Aorta (tissue), 5 donors: ENCODE data around the gene COPS8. TPM values are rescaled to one million over a fixed set of nuclear protein-coding genes. Genes with fewer than 3 reads are reported as not detected.

Experiments used
- ATAC-seq: fragments of 200-7000 bp; cut with Tn5 transposase; one replicate; pipeline ENCODE4 v1.9.1; 2022; ENCODE audit warnings: moderate library complexity; ENCODE audit not compliant: low FRiP score
- DNase-seq, 2 donors: peaks; one replicate each; pipeline ENCODE4 v3.0.0-alpha.2; 2020
- H3K27ac ChIP-seq, 2 donors: one replicate each; pipeline ENCODE4 v1.5.1; 2013; ENCODE audit warnings: low read length in 2 of 2, mild to moderate bottlenecking in 2 of 2, moderate library complexity in 2 of 2, control low read depth in 1 of 2, inconsistent platforms in 1 of 2, low read depth in 1 of 2
- H3K27me3 ChIP-seq, 2 donors: one replicate each; pipeline ENCODE4 v1.6.1; 2013; ENCODE audit warnings: control low read depth in 1 of 2, low read length in 1 of 2, mild to moderate bottlenecking in 1 of 2, moderate library complexity in 1 of 2; ENCODE audit not compliant: insufficient read depth in 2 of 2, control insufficient read depth in 1 of 2
- H3K36me3 ChIP-seq, 2 donors: one replicate each; pipeline ENCODE4 v1.6.1; 2013; ENCODE audit warnings: control low read depth in 1 of 2, low read length in 1 of 2, mild to moderate bottlenecking in 1 of 2; ENCODE audit not compliant: insufficient read depth in 2 of 2, control insufficient read depth in 1 of 2
- H3K4me1 ChIP-seq, 2 donors: one replicate each; pipeline ENCODE4 v1.6.1; 2013; ENCODE audit warnings: low read length in 2 of 2, control low read depth in 1 of 2, mild to moderate bottlenecking in 1 of 2, moderate library complexity in 1 of 2; ENCODE audit not compliant: insufficient read depth in 2 of 2, control insufficient read depth in 1 of 2
- H3K4me3 ChIP-seq, 2 donors: one replicate each; pipeline ENCODE4 v1.5.1; 2013; ENCODE audit warnings: low read length in 2 of 2, control low read depth in 1 of 2, mild to moderate bottlenecking in 1 of 2
- H3K9me3 ChIP-seq: one replicate; pipeline ENCODE4 v1.6.1; 2013; ENCODE audit warnings: mild to moderate bottlenecking, low read length; ENCODE audit not compliant: control insufficient read depth
- WGBS, 2 donors: extraction: QIAGEN DNeasy Blood & Tissue Kit; methylation state at CpG; one replicate each; pipeline ENCODE4 v1.1.7; 2013; 5-methylcytosine and 5-hydroxymethylcytosine counted together
- intact Hi-C, 2 donors: fragments of 100-400 bp; cut with DNase I; formaldehyde crosslinking; loops; one replicate each; pipeline versions ENCODE4 v1.14.2 to v1.15.0; 2022
- polyA plus RNA-seq, 2 donors: library from polyadenylated mRNA; stranded (reverse); fragments of 200-250 nt; gene quantifications; one replicate each; pipeline ENCODE4 v1.2.3, GENCODE V29; 2013
- total RNA-seq, 2 donors: library from RNA; stranded (reverse); fragmentation: NEBNext Ultra II Directional; extraction: Animal tissue kit (Norgen Biotek cat#: 25700); gene quantifications; one replicate each; pipeline ENCODE4 v1.2.1, GENCODE V29; 2021
- donor health status: healthy with polysubstance abuse.
- donor health status: Bipolar disorder and iron deficiency.
- donor health status: DM: no; HTN: no; CAD: no.
- donor health status: DM: no; HTN: no; CAD: no.
- donor health status: DM: yes; HTN: yes; CAD: no.

The COPS8 gene
- total and polyA plus RNA-seq, 4 donors: 42.8 to 60.3 (median 45.0) TPM

- intact Hi-C loops: loop anchor here in 1 of 2 donors (2.0 to 10.0 kb wide), 2 partner anchors 353 to 451 kb away; no protein-coding TSS in a partner anchor
- DNase-seq: peak; percentile 79 to 90
Measured at GRCh38 chr2:237122214-237122666, 36.6 kb downstream of the COPS8 start.

DNA sequence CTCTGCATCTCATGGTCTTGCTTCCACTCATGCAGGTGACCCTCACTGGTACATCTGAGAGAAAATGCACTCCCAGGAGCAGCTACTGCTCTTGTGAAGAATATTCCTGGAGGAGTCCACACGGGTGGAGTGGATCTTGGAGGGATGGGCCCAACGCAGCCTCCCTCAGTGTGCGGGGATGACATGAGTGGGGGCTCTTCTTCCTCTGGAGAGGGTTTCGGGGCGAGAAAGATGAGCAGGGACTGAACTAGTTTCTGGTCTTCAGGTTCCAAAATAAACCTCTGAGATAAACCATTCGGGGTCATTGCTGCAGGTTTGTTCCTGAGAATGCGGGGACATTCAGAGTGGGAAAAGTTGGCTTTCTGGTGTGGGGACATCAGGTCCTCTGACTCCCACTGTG is 39.1 kb downstream of the COPS8 start:
- no peaks in the 10 kb centered on the region for H3K4me1 ChIP-seq
- ATAC-seq (no peak), DNase-seq (no peak)
- WGBS, 2 donors: 94 to 97% methylated on average over 7 of the region's 7 CpGs
- no peak overlapping the region for H3K27ac ChIP-seq
- no peaks in the 10 kb centered on the region for H3K9me3 ChIP-seq
- H3K4me3 ChIP-seq: no peak overlapping the region
- intact Hi-C loops: loop anchor here in 1 of 2 donors (5.0 to 10.0 kb wide), 2 partner anchors 132 to 350 kb away; no protein-coding TSS in a partner anchor
- no peaks in the 10 kb centered on the region for H3K36me3 ChIP-seq
- H3K27me3 ChIP-seq: no peaks in the 10 kb centered on the region

More at GRCh38 chr2:237122214-237122666, 36.6 kb downstream of the COPS8 start:
- Histone ChIP-seq H3K9me3 (no peaks in the 10 kb centered on the region), H3K27ac (no peak overlapping the region), H3K36me3 (no peaks in the 10 kb centered on the region), H3K4me3 (no peak overlapping the region), H3K4me1 (no peaks in the 10 kb centered on the region), H3K27me3 (no peaks in the 10 kb centered on the region)
- 49 to 57% methylated on average over 8 of the region's 8 CpGs for WGBS, 2 donors
- ATAC-seq: peak; percentile 67

DNA sequence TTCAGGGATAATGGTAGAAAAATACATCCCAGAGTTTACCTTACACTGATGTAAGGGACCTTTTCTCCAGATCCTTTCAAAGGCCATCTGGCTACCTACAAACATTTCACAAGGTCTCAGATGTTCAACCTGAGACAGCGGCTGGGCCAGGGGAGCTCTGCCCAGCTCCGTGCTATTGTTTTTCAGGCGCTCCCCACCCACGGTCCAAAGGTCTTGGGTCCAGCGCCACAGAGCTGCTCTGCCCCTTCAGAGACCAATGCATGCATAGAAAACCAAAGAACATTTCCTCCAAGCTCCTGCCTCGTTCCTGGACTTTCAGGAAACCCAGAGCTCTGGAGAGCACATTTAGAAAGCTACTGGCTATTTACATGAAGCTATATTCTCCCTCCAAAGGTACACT is 40.3 kb downstream of the COPS8 start:
- no peaks in the 10 kb centered on the region for H3K9me3 ChIP-seq
- no peak overlapping the region for H3K4me3 ChIP-seq
- H3K27ac ChIP-seq: no peak overlapping the region
- H3K4me1 ChIP-seq: no peaks in the 10 kb centered on the region
- DNase-seq: no peak
- WGBS, 2 donors: 90 to 93% methylated on average over 6 of the region's 6 CpGs
- ATAC-seq: no peak
- H3K36me3 ChIP-seq: no peaks in the 10 kb centered on the region
- intact Hi-C loops: loop anchor here in 1 of 2 donors (5.0 to 10.0 kb wide), 2 partner anchors 131 to 349 kb away; no protein-coding TSS in a partner anchor
- H3K27me3 ChIP-seq: no peaks in the 10 kb centered on the region

GRCh38 chr2:237126519-237127174 is 41.0 kb downstream of the COPS8 start:
- 82 to 86% methylated on average over 13 of the region's 13 CpGs for WGBS, 2 donors
- Histone ChIP-seq H3K9me3 (no peaks in the 10 kb centered on the region), H3K27ac (no peak overlapping the region), H3K4me1 (no peaks in the 10 kb centered on the region), H3K4me3 (no peak overlapping the region), H3K36me3 (no peaks in the 10 kb centered on the region), H3K27me3 (no peaks in the 10 kb centered on the region)
- intact Hi-C loops: loop anchor here in 1 of 2 donors (5.0 to 10.0 kb wide), 2 partner anchors 131 to 348 kb away; no protein-coding TSS in a partner anchor
- ATAC-seq (no peak), DNase-seq (no peak)

DNA sequence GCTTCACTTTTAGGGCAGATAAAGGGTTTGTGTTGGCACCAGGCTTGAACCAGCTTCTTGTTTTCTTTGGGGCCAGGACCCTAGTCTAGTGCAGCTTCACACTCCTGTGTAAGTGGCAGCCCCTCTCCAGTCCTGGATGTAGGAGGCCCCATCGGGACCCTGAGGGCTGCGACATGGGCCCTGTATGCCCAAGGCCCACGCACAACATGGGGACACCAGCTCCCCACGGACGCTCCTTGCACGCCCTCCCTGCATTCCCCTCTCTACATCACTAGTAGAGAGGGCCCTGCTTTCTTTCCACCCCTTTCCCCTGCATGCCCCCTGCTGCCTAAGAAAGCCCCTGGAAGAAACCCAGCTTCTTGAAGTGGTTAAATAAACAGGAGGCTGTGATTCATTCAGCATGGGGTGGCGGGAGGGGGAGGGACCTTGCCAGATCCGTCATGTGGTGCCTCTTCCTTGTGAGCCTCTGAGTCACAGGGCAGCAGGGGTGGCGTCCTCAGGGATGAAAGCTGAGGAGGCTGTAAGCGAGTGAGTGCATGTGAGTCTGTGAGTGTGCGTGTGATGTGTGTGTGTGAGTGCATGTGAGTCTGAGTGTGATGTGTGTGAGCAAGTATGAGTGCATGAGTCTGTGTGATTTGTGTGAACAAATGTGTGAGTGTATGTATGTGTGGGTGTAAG is 42.5 kb downstream of the COPS8 start:
- H3K27ac ChIP-seq: no peak overlapping the region
- peak; percentile 92 for ATAC-seq
- WGBS, 2 donors: 16 to 19% methylated on average over 11 of the region's 11 CpGs
- no peaks in the 10 kb centered on the region for H3K27me3 ChIP-seq
- H3K4me3 ChIP-seq: no peak overlapping the region
- intact Hi-C loops: loop anchor here in 1 of 2 donors (5.0 to 10.0 kb wide), 2 partner anchors 129 to 347 kb away; no protein-coding TSS in a partner anchor
- no peaks in the 10 kb centered on the region for H3K9me3 ChIP-seq
- H3K36me3 ChIP-seq: no peaks in the 10 kb centered on the region
- DNase-seq: peak; percentile 97
- H3K4me1 ChIP-seq: no peaks in the 10 kb centered on the region

DNA sequence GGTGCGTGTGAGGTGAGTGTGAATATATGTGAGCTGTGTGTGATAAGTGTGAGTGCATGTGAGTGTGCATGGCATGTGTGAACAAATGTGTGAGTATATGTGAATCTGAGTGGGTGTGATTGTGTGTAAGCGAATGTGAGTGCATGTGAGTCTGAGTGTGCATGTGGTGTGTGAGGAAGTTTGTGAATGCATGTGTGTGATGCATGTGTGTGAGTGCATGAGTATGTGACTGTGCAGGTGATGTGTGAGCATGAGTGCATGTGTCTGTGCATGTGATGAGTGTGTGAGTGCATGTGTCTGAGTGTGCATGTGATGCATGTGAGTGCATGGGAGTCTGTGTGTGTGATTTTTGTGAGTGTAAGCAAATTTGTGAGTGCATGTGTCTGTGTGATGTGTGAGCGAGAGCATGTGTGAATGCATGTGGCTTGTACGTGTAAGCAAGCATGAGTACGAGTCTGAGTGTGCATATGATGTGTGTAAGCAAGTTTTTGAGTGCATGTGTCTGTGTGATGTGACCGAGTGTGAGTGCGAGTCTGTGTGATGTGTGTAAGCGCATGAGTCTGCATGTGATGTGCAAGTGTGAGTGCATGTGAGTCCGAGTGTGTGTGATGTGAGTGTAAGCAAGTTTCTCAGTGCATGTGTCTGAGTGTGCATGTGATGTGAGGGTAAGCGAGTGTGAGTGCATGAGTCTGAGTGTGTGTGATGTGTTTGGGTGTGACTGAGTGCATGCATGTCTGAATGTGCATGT is 43.3 kb downstream of the COPS8 start:
- Histone ChIP-seq H3K27ac (no peak overlapping the region), H3K27me3 (no peaks in the 10 kb centered on the region), H3K4me1 (no peaks in the 10 kb centered on the region), H3K4me3 (no peak overlapping the region), H3K9me3 (no peaks in the 10 kb centered on the region), H3K36me3 (no peaks in the 10 kb centered on the region)
- no peak for ATAC-seq
- intact Hi-C loops: loop anchor here in 1 of 2 donors (5.0 to 10.0 kb wide), 2 partner anchors 128 to 346 kb away; no protein-coding TSS in a partner anchor
- DNase-seq: no peak
- WGBS, 2 donors: 95 to 97% methylated on average over 10 of the region's 10 CpGs

DNA sequence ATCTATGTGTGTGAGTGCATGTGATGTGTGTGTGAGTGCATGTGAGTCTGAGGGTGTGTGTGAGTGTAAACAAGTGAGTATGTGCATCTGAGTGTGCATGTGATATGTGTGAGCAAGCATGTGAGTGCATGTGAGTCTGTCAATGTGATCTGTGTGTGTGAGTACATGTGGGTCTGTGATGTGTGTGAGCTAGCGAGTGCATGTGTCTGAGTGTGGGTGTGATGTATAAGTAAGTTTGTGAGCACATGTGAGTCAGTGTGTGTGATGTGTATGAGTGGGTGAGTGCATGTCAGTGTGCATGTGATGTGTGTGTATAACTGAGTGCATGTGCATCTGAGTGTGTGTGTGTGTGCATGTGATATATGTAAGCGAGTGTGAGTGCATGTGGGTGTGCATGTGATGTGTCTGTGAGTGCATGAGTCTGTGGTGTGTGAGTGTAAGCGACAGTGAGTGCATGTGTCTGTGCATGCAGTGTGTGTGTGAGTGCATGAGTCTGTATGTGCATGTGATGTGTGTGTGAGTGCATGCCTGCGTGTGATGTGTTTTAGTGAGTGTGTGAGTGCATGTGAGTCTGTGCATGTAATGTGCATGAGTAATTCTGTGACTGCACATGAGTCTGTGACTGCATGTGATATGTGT is 44.1 kb downstream of the COPS8 start:
- 97 to 99% methylated on average over 4 of the region's 4 CpGs for WGBS, 2 donors
- H3K36me3 ChIP-seq: no peaks in the 10 kb centered on the region
- no peak for DNase-seq
- no peak for ATAC-seq
- no peak overlapping the region for H3K4me3 ChIP-seq
- H3K9me3 ChIP-seq: no peaks in the 10 kb centered on the region
- no peak overlapping the region for H3K27ac ChIP-seq
- intact Hi-C loops: loop anchor here in 1 of 2 donors (5.0 to 10.0 kb wide), 2 partner anchors 128 to 345 kb away; no protein-coding TSS in a partner anchor
- H3K4me1 ChIP-seq: no peaks in the 10 kb centered on the region
- H3K27me3 ChIP-seq: no peaks in the 10 kb centered on the region
